Measurements from ENCODE around the gene CDKAL1.

CDKAL1 gene

DNA sequence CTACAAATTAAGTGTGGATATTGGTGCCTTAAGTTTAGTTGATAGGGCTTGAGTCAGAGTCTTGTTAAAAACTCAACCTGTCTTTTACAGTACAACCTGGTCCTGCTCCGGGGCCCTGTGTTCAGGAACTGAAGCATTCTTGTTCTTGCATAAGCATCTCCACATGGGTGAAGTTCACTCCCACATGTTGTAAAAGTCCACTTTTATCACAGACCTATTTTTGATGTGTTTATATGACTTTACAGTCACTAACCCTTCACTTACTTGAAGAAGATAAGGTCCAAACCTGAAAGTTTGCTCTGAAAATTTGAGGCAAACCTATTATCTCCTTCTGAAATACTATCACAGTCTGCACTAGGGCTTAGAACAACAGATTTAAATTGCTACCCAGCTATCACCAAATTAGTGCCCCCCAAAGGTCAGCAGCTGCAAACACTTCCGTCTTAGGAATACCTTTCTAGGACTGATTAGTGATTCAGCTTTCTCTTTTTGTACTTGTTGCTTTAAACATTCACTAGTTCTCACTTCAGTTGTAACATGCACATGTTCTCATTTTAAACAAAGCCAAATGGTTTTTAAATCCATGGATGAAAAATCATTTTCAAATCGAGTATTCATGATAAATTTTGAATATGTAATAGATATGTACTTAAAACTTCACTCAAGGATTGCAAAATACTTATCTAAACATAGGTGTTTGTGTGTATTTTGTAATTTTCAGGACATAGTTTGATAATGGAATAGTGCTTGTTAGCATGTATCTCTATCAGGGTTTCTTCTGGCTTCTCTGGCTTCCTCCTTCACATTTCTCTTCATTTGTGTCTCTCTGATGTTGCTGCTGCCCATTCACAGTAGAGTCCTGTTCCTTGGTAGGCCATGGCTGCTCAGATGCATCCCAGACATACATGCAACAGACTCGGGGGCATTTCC, 589.5 kb downstream of the CDKAL1 start:
- DNase-seq: no peak

DNA sequence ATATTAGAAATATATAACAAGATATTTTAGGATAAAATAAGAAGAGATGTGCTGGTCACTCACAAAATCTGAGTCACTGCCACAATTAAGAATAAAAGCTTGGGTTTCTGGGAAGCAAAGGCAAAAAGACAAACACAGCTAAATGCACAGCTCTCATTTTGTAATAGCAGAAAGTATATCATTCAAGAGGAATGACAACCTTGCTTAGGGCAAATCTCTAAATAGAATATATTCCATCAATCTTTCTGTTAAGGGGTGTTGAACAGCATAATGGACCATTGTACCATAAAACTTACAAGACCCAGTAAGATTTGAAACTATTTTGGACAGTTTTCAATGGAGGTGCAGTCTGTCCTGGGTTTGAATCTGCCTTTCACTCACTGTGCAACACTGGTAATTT, 594.3 kb downstream of the CDKAL1 start:
- DNase-seq: no peak

DNA sequence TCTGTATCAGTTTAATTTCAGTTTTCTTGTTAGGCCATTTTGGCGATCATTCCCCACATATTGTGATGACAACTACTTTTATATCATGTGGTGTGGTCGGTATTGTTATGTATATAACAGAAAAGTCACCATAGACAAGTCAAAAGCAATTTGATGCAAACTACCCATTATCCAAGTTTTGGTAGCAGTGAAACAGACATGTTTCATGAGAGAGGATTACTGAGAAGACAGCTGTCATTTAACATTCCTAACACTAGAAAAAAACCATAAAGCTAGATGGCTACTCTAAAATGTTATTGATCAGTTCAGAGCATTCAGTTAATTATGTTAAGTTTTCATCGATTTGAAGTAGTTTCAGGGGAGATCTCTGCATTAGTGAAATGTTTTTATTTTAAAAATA, 597.1 kb downstream of the CDKAL1 start:
- no peak for DNase-seq

DNA sequence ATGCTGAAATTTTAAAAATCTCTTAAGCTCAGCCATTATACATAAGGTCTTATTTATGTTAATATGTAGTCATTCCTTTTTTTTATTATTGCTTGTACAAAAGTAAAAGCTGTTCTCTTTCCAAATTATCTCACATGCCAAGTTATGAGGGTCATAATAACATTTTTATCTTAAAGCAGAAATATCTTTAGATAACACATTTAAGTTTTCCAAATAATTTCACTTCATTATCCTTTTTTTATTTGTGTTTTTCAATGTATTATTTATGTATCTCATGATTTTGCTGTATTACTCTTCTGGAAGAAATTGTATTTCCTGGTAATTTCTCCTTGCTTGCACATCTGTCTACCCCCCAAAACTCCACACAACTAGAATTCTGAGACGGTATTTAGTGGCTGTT, 598.2 kb downstream of the CDKAL1 start:
- no peak for DNase-seq

DNA sequence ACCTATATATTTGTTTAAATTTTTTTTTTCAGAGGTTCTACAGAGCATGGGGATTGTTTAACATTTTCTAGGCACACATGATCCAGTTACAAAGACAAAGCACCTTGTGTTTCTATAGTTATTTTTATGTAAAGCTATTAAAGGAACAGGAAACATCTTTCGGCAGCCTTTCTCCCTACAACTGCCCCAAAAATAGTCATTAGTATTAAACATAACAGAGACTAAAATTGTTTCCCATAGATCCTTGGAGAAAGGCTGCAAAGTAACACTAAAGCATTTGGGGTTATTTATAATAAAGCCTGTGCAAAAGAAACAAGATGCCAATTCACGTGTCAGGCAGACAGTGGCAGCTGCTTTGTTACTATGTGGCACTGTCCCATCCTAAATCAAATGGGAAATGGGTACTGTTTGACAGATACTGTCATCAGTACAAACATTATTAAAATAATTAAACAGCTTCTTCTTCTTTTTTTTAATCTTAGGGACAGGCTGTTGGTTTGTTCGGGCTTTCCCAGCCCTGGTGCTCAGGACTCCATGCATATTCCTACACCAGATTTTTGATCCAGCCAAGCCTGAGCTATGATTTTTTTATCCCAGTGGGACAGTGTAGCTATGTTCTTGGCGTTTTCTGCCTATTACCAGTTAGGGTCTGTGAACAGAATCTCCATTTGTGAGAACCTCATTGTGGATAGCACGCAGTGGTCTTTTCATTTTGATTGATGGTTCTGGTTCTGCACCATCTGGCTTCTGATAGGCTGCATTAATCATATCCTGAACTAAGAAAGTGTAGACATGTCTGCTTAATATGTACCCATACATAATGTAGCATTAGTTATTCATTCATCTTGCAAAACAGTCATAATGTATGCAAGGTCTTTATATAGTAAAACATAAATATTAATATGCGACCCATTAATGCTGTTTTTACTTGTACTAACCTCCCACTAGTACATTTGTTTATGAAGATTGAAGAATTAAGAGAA, 598.9 kb downstream of the CDKAL1 start:
- no peak for DNase-seq

DNA sequence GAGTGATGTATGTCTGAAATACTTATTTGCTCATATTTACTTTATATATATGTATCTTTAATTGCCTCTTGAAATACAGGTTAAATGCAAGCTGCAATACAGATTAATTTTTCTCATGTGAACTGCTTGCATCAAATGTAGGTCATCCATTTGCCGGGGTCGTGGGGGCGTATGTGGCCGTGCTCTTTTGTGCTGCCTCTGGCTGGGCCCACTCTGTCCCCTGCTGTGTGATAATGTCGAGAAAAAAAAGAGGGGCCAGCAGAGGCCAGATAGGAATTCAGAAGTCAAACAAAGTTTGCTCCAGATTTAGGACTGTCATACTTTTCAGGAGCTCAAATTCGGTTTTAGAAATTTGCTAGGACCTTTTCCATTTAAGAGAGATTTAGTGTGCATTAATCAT, 599.6 kb downstream of the CDKAL1 start:
- DNase-seq: no peak

DNA sequence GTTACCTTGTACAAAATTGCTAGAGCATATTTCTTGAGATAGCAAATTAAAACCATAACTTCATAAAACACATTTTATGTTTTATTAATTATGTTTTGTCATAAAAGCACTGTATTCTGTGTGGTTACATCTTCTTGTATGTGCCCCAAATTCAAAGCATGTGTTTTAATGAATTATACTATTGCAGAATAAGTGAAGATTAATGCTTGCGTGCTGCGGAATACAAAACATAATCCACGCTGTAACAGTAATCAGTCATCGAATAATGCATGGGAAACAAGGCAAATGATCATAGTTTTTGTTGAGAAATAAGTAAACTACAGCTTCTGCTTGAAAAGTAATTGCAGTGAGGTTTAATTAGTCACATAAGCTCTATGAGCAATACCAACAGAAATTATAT, 600.1 kb downstream of the CDKAL1 start:
- no peak for DNase-seq

DNA sequence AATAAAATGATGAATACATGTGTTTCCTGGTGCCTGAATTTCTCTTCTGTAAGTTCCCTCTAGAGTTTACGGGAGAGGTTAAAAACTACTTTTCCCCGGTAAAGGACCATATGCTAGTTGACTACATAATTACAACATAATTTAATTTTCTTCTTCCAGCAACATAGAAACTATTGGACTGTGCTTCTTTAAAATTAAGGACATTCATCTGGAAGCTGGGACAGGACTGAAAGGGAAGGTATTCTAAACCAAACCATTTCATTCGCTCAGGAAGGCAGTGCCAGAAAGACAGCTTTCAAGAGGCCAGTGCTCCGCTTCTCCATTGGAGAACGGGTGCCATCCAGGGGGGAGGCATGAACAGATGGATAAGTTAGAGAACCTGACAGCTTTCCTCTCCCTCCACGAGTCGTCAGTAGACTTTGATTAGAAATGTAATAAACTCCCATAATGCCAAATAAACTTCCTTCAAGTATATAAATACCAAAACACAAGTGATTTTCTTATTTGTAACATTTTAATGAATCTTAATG, 601.3 kb downstream of the CDKAL1 start:
- DNase-seq: no peak

DNA sequence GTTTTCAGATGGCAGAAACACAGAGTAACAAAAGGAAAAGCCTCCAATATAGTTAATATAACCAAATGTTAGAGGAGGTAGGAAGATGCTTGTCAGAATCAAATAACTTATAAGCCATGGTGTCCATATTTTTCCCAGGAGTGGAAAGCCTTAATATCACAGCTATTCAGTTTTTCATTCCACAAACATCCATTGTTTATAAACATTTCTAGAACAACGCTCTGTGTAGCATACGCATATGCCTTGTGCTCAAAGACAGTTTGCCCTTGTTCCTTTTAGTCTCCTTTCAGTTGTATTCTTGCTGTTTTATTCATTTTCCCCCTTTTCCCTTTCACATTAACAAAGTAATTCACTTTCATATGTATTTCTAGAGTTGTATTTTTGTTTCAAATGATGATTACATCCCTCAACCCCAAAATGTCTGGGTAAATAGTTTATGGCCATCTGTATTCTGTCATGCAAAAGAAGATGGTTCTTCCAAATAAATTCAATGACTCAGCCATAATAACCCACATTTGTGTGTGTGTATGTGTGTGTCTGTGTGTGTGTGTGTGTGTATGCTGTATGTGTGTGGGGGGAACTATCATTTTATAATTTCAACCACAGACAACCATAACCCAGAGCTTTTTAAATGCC, 603.6 kb downstream of the CDKAL1 start:
- no peak for DNase-seq

DNA sequence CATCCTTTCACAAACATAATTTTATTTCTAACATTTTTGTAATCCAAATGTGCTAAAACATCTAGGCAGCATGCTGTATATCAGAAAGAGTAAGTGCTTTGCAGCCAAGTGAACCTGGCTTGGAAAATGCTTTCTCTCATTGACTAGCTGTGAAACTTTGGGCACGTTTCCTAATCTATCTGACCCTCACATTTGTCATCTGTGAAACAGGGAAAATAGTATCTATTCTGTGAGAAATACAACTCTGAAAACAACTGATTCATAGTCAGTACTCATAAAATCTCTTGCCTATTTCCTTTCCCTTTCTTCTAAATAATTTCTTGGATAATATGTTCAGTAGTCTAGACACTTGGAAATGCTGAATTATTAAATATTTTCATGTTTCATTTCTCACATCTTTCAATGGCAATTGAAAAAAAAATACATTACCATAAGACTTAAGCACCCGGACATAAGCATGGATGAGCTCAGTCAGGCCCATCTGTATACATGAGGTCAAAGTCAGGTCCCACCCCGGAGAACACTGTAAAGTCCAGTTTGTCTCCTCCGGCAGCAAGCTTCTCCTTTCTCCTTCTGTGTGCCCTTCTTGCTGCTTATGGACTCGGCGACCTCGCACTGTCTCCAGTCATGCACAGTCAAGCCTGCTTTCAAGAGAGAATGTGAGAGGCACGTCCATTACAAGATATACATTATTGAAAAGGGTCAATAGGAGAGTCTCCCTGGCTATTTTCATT, 604.2 kb downstream of the CDKAL1 start:
- no peak for DNase-seq

DNA sequence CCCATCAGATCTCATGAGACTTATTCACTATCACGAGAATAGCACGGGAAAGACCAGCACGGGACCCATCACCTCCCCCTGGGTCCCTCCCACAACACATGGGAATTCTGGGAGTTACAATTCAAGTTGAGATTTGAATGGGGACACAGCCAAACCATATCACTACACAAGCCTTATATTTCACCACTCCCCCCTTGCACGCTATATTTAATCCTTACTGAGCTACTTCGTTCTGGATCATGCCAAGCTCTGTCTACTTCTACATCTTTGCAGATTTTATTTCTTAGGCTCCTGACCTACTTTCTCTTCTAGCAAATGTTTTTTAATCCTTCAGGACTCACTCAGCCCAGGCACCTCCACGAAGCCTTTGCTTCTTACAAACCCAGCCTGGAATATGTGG, 606.7 kb downstream of the CDKAL1 start:
- DNase-seq: no peak

DNA sequence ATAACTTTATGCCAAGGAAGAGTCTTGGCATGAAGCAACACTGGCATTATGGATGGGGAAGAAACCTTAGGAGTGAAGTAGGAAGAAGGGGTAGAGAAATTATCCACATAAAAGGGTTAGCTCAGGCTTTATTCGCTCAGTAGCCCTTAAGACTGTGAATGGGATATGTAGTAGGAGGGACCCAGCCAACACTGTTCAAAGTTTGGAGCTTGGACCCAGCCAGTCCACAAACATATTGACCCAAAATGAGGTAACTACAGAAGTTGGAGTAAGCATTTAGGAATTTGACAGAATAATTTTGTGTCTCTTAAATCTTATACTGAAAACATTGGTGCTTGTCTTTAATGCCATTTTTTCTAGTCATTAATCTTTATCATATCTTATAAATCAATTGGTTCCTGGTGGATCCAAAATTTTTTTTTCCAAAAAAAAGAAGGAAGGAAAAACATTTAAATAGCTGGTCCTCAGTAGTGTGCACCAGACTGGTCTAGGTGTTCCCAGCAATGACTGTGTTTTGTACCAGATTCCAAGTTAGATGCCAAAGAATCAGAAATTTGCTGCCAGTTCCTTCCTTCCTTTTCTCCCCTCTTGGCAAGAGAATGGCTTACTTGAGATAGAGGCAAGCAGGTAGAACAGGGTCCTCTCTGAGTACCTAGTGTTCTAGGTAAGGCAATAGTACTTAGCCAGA, 607.5 kb downstream of the CDKAL1 start:
- DNase-seq: no peak

DNA sequence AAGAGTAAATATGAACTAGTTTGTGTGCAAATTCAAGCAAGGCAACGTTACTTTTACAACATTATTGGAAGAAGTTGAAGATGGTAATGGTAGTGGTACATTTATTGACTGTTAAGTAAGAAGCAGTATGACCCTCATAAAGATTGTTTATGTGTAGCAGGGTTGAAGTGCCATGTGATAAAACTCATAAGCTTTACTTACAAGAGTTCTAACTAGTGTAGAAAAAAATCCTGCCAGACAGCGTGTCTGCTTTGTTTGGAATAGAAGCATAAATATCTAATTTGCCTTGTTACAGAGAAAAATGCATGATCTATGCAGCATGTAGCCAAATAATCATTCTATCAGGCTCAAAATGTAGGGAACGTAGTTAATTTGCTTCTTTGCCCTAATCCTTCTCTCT, 608.5 kb downstream of the CDKAL1 start:
- DNase-seq: no peak

DNA sequence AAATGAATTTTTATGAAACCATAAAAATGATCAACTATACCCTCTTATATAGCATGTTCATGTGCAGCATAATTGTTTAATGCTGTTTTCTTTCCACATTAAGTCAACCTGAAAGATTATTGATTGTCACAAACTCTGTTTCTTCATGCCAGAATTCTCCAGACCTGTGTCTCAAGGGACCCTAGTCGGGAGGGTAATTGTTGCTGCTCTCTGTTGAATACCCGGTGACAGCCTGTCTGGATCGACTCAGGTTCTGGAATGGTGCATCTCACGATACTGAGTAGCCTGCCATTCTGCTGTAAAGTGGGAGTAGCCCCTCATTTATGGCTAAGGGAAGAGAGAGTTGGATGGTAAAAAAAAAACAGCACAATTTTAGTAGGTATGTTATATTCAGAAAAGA, 609.4 kb downstream of the CDKAL1 start:
- DNase-seq: no peak

DNA sequence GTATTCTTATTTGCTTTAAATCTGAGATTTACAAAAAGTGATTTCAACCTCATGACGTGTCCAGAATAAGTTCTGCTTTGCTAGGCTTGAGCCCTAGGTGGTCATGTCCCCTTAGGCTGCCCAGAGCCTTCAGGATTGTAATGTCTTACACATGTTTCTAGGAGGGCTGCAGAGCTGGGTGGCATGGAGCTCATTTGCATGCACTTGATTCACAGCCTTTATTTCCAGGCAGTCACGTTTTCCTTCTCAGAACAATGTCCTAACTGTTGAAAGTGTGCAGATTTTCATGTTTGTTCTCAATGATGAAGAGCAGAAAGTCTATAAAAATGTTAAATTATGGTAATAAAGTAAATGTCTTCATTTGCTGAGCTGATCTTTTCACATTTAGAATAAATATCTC, 610.7 kb downstream of the CDKAL1 start:
- DNase-seq: no peak

DNA sequence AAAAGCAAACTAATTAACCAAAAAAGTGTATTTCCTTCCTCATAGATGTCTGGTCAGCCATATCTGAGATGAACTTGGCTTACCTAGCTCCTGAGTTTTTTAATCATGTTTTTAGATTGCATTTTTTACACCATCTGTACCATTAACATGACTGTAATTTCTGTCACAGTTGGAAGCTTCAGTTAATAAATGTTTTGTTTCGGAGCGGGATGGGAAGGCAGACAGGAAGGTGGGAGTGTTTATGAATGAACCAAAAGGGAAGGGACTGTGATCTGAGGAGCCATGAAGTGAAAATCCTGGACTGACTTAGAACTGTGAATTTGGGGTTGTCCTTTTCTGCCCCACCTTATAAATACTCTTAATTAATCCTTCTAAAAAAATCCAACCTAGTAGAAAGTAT, 613.7 kb downstream of the CDKAL1 start:
- no peak for DNase-seq

DNA sequence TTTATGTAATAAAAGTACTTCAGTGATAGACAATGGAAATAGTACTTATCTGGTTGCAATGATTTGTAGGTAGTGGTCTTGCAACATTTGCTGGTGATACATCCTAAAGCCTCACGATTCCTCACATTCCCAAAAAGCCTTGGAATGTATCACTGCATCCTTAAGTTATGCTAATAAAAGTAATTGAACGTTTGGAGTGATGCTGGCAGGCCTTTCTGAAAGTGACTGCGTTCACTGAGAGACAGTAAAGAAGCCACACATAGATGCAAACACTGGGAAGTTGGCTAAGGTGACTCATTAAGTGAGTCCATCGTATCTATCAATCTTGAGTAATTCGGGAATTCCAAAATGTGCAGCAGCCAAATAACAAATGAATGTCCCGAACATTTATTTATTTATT, 615.2 kb downstream of the CDKAL1 start:
- DNase-seq: no peak

DNA sequence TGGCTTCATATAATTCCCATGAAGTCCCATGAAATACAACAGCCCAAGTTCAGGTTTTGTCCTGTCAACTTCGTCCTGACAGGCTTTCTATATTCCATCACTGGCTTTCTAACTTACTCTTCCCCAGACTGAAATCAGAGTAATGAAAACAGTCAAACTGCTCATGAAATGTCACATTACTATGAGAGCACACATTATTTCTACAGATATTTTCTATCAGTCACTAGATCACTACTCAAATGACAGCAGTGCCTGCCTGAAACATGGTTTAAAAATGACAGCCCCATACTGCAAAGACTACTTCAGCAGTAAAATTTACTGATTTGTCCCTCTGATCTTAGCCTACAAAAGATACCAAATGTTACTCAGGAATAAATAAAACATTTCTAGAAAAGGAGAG, 616.4 kb downstream of the CDKAL1 start:
- DNase-seq: no peak

DNA sequence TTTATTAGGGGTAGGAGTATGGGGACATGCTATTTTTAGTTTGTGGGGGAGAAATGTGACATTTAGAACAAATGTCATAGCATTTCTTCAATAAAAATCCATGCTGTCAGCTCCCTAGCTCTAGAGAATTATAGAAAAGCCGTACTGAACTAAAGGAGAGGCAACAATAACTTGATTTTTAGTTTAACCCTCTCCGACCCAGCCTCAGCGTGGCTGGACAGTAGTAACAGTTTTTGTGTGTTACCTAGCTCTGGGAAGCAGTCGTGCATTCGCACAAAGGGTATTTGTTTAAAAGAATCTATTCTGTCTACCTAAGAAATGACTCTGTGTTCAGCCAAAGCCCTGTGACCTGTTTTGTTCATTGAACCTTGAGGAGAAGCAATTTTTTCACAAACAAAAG, 616.9 kb downstream of the CDKAL1 start:
- no peak for DNase-seq

DNA sequence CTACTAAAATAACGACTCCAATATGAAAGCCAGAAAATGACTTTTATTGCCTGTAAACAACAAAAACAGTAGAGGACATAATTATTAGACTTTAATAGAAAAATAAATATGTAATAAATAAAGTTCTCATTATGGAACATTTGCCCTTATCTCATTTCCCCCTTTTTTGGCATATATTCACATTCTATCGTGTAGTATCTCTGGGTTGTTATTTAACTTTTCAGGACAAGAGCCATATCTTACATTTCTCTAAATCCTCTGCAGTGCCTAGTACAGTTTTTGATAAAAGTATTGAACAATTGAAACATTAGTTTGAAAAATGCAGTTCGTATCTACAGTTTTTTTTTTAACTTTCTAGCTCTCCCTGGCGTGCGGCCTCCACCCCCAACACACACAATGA, 617.3 kb downstream of the CDKAL1 start:
- no peak for DNase-seq

DNA sequence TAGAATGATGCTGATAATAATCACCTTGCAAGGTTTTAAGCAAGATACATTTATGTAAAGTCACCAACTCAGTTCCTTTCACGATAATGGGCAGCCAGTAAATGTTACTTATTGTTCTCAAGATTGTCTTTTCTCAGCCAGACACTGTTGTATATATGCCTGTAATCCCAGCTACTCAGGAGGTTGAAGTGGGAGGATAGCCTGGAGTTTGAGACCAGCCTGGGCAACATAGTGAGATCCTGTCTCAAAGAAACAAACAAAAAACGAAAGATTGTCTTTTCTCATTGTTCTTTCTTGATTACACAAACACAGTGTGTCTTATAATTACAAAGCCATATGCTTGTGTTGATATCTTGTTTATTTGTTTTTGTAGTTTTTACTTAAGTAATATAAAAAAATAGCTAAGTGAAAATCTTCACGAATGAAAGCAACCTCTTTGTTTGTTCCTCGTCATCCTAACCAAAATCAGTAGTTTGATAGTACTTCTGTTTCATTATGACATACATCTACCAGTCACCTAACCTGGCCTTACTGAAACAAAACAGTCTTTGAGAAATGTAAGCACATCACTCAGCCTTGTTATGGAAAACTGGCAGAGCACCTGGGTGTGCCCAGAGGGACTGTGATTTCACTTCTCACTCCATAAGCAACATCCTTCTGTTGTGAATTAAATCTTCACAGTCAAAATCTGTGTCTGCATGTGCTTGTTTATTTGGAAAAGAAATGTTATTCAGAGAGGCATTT, 623.1 kb downstream of the CDKAL1 start:
- DNase-seq: no peak
